Breast epithelium (tissue), 4 donors: Measurements from ENCODE around the gene SBK1. TPM values are rescaled to one million over a fixed set of nuclear protein-coding genes. Genes with fewer than 3 reads are reported as not detected.

Source experiments
- DNase-seq, 2 donors: peaks; one replicate each; pipeline ENCODE4 v3.0.0-alpha.2; 2019; ENCODE audit warnings: low spot score in 2 of 2
- H3K27ac ChIP-seq, 2 donors: fragments of 200-600 bp; sonication (generic) in 1 of 2; one replicate each; pipeline ENCODE4 v1.5.1; 2016 to 2019; ENCODE audit warnings: mild to moderate bottlenecking in 1 of 2
- H3K27me3 ChIP-seq, 2 donors: fragments of 200-600 bp; sonication (generic) in 1 of 2; one replicate each; pipeline versions ENCODE4 v1.5.1 to v1.6.0; 2017 to 2019; ENCODE audit warnings: control low read depth in 1 of 2, mild to moderate bottlenecking in 1 of 2
- H3K36me3 ChIP-seq: fragments of 200-600 bp; one replicate; pipeline ENCODE4 v1.5.1; 2019
- H3K4me1 ChIP-seq, 2 donors: fragments of 200-600 bp; sonication (generic); one replicate each; pipeline ENCODE4 v1.5.1; 2016 to 2019; ENCODE audit warnings: control low read depth in 1 of 2
- H3K4me3 ChIP-seq, 3 donors: fragments of 200-600 bp; sonication (generic); 1 replicate in 2 of 3; 2 replicates in 1 of 3; pipeline ENCODE4 v1.5.1; 2016 to 2019; ENCODE audit warnings: mild to moderate bottlenecking in 3 of 3, moderate library complexity in 2 of 3
- H3K9me3 ChIP-seq, 2 donors: fragments of 200-600 bp; sonication (generic) in 1 of 2; one replicate each; pipeline ENCODE4 v1.5.1; 2016 to 2019; ENCODE audit warnings: control low read depth in 1 of 2
- CTCF ChIP-seq, 3 donors: fragments of 450-650 bp; IDR thresholded peaks; one replicate each; pipeline ENCODE4 v1.5.1; 2016 to 2017; ENCODE audit warnings: antibody characterized with exemption in 3 of 3, mild to moderate bottlenecking in 3 of 3, moderate library complexity in 3 of 3
- POLR2A ChIP-seq: fragments of 450-650 bp; IDR thresholded peaks from one replicate; pipeline ENCODE4 v1.6.1; 2016; ENCODE audit warnings: antibody characterized with exemption, mild to moderate bottlenecking, moderate library complexity
- POLR2AphosphoS5 ChIP-seq, 3 donors: sonication (generic); formaldehyde crosslinking; IDR thresholded peaks; one replicate each; pipeline ENCODE4 v1.6.1; 2017; ENCODE audit warnings: antibody characterized with exemption in 3 of 3
- intact Hi-C: fragments of 100-400 bp; cut with DNase I; formaldehyde crosslinking; loops from one replicate; pipeline ENCODE4 v1.15.1; 2023; ENCODE audit warnings: low total_unique reads
- total RNA-seq, 3 donors: library from RNA; depleted of rRNA; stranded (reverse); fragments of >200 nt; gene quantifications; one replicate each; pipeline ENCODE4 v1.1.0, GENCODE V29; 2016

SBK1 gene
- total RNA-seq, 3 donors from 2014 or later: 0.16 to 1.5 (median 1.3) TPM

- H3K4me3 ChIP-seq: no peak overlapping the region
- no peaks in the 10 kb centered on the region for H3K27me3 ChIP-seq
- DNase-seq: no peak
- H3K4me1 ChIP-seq: no peaks in the 10 kb centered on the region
- no peak for TF ChIP-seq POLR2A
- no peak for TF ChIP-seq POLR2AphosphoS5 (IDR thresholded peaks at IDR 0.05)
- TF ChIP-seq CTCF (IDR thresholded peaks at IDR 0.05): peak; percentile 63 to 71 (median 65)
- H3K9me3 ChIP-seq: no peaks in the 10 kb centered on the region
- H3K36me3 ChIP-seq: no peaks in the 10 kb centered on the region
- intact Hi-C loops: no loop called here
- no peak overlapping the region for H3K27ac ChIP-seq
Observed at GRCh38 chr16:28317040-28317880, 24.9 kb downstream of the SBK1 start.

GRCh38 chr16:28318042-28318744, 25.9 kb downstream of the SBK1 start:
- Histone ChIP-seq H3K27me3 (no peaks in the 10 kb centered on the region), H3K4me3 (no peak overlapping the region), H3K36me3 (no peaks in the 10 kb centered on the region), H3K4me1 (no peaks in the 10 kb centered on the region), H3K9me3 (no peaks in the 10 kb centered on the region), H3K27ac (no peak overlapping the region)
- intact Hi-C loops: no loop called here
- no peak for DNase-seq
- TF ChIP-seq CTCF (IDR thresholded peaks at IDR 0.05) (no peak), POLR2AphosphoS5 (IDR thresholded peaks at IDR 0.05) (no peak), POLR2A (no peak)

DNA sequence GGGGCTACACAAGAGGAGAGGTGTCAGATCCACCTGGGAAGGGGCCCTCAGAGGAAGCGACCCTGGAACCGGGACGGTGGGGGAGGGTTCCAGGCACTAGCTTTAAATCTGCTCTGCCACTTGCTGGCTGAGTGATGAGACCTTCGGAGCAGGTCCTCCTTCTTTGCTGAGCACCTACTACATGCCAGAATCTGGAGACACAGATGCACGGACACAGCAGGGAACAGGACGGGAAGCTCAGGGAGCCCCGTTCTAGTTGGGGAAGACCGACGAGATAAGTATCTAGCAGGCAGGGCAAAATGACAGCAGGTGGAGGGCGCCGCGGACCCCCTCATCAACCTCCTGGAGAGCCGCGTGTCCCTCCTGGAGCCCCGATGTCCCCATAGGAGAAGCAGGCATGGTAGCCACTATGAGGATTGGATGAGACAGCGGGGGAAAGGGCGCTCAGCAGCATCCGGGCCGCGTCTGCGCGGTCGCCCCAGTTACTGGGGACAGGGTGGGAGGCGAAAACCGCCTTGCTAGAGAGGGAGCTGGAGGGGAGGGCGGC, 27.2 kb downstream of the SBK1 start:
- no peak for DNase-seq
- Histone ChIP-seq H3K4me1 (no peaks in the 10 kb centered on the region), H3K27ac (no peak overlapping the region), H3K36me3 (no peaks in the 10 kb centered on the region), H3K9me3 (no peaks in the 10 kb centered on the region), H3K27me3 (no peaks in the 10 kb centered on the region), H3K4me3 (no peak overlapping the region)
- no peak for TF ChIP-seq POLR2AphosphoS5 (IDR thresholded peaks at IDR 0.05)
- no peak for TF ChIP-seq CTCF (IDR thresholded peaks at IDR 0.05)
- no peak for TF ChIP-seq POLR2A
- intact Hi-C loops: loop anchor here (5.0 kb wide), 1 partner anchor 42 kb away; no protein-coding TSS in a partner anchor

DNA sequence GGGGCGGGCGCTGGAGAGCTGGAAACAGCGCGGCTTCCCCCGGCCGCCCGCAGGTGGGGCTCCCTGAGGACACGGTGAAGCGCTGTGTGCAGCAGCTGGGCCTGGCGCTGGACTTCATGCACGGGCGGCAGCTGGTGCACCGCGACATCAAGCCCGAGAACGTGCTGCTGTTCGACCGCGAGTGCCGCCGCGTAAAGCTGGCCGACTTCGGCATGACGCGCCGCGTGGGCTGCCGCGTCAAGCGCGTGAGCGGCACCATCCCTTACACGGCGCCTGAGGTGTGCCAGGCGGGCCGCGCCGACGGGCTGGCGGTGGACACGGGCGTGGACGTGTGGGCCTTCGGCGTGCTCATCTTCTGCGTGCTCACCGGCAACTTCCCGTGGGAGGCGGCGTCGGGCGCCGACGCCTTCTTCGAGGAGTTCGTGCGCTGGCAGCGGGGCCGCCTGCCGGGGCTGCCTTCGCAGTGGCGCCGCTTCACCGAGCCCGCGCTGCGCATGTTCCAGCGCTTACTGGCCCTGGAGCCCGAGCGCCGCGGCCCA, 27.8 kb downstream of the SBK1 start:
- Histone ChIP-seq H3K4me1 (no peaks in the 10 kb centered on the region), H3K27ac (no peak overlapping the region), H3K4me3 (no peak overlapping the region), H3K27me3 (no peaks in the 10 kb centered on the region), H3K36me3 (no peaks in the 10 kb centered on the region), H3K9me3 (no peaks in the 10 kb centered on the region)
- TF ChIP-seq POLR2A (no peak), POLR2AphosphoS5 (IDR thresholded peaks at IDR 0.05) (no peak), CTCF (IDR thresholded peaks at IDR 0.05) (no peak)
- intact Hi-C loops: loop anchor here (5.0 kb wide), 1 partner anchor 43 kb away; no protein-coding TSS in a partner anchor
- no peak for DNase-seq
